Panc1 (cell line): ENCODE data around the gene TOPBP1. TPM values are rescaled to one million over a fixed set of nuclear protein-coding genes. Genes with fewer than 3 reads are reported as not detected.

ENCODE experiments used
- ATAC-seq: fragments of 200-7000 bp; cut with Tn5 transposase; 2 replicates; pipeline ENCODE4 v1.9.1; 2020; ENCODE audit warnings: mild to moderate bottlenecking, moderate library complexity
- BruUV-seq: library from RNA; stranded (reverse); fragments of 400-500 nt; replicated peaks from 2 replicates; lab custom pipeline; 2021; lab: Mats Ljungman, UMichigan
- CTCF ChIA-PET: fragments of 300-600 bp; sonication (Branson Sonifier 250); formaldehyde crosslinking; loops from one replicate; lab custom pipeline; 2022; ENCODE audit warnings: antibody characterized with exemption; lab: Charles Lee
- POLR2A ChIA-PET: fragments of 300-600 bp; sonication (Branson Sonifier 250); formaldehyde crosslinking; loops from one replicate; lab custom pipeline; 2022; ENCODE audit warnings: antibody characterized with exemption; lab: Charles Lee
- DNase-seq: peaks from one replicate; pipeline ENCODE4 v3.0.0-alpha.2; 2010; ENCODE audit warnings: low read depth, low spot score
- H3K27ac ChIP-seq: 2 replicates; pipeline ENCODE4 v1.5.1; 2011; ENCODE audit warnings: mild to moderate bottlenecking, low read length, inconsistent platforms
- H3K27me3 ChIP-seq: fragments of 200-500 bp; sonication (Bioruptor generic); 2 replicates; pipeline ENCODE4 v1.6.0; 2014; ENCODE audit warnings: low read length, inconsistent platforms; ENCODE audit not compliant: control insufficient read depth, insufficient read depth
- H3K36me3 ChIP-seq: fragments of 200-500 bp; sonication (Bioruptor generic); 2 replicates; pipeline ENCODE4 v1.5.1; 2014; ENCODE audit warnings: inconsistent platforms, mild to moderate bottlenecking, low read length, moderate library complexity; ENCODE audit not compliant: control insufficient read depth, insufficient read depth
- H3K4me1 ChIP-seq: 2 replicates; pipeline ENCODE4 v1.5.1; 2011; ENCODE audit warnings: inconsistent platforms, mild to moderate bottlenecking, low read length, moderate library complexity; ENCODE audit not compliant: control insufficient read depth, insufficient read depth
- H3K4me3 ChIP-seq, 2 experiments: 2 replicates each; pipeline ENCODE4 v1.5.1; 2011 to 2012; ENCODE audit warnings: low read depth in 2 of 2, low read length in 2 of 2, mild to moderate bottlenecking in 2 of 2, inconsistent platforms in 1 of 2, moderate library complexity in 1 of 2
- H3K9me3 ChIP-seq: fragments of 200-500 bp; sonication (Bioruptor generic); 2 replicates; pipeline ENCODE4 v1.5.1; 2014; ENCODE audit warnings: low read depth, mild to moderate bottlenecking, inconsistent platforms, low read length, moderate library complexity; ENCODE audit not compliant: control insufficient read depth, insufficient read depth
- CTCF ChIP-seq: fragments of 450-650 bp; IDR thresholded peaks from 2 replicates; pipeline ENCODE4 v1.5.1; 2017; ENCODE audit warnings: mild to moderate bottlenecking
- POLR2AphosphoS5 ChIP-seq: IDR thresholded peaks from 2 replicates; pipeline ENCODE4 v1.6.1; 2012; ENCODE audit warnings: mild to moderate bottlenecking, low read depth, low read length, moderate library complexity
- REST ChIP-seq, 2 experiments: IDR thresholded peaks; 2 replicates each; pipeline ENCODE4 v1.6.1; 2011 to 2012; ENCODE audit warnings: low read depth in 2 of 2, control low read depth in 1 of 2, low read length in 1 of 2, mild to moderate bottlenecking in 1 of 2, moderate library complexity in 1 of 2; ENCODE audit not compliant: insufficient read depth in 1 of 2
- SIN3A ChIP-seq: IDR thresholded peaks from 2 replicates; pipeline ENCODE4 v1.6.1; 2012; ENCODE audit warnings: low read depth, mild to moderate bottlenecking, low read length, moderate library complexity, borderline replicate concordance; ENCODE audit not compliant: insufficient read depth
- TCF7L2 ChIP-seq: IDR thresholded peaks from 2 replicates; pipeline ENCODE4 v1.6.1; 2011; ENCODE audit warnings: mild to moderate bottlenecking, low read depth, low read length, inconsistent platforms
- in situ Hi-C: cut with HindIII; loops from 2 replicates; pipeline ENCODE4 v1.10.0; 2016; ENCODE audit warnings: low sequenced_read_pairs, low pct_unique_long_range_greater_than_20kb
- intact Hi-C: fragments of 100-400 bp; cut with micrococcal nuclease; formaldehyde crosslinking; loops from one replicate; pipeline ENCODE4 v1.10.0; 2022; ENCODE audit not compliant: unreplicated experiment
- total RNA-seq: library from RNA; stranded (reverse); gene quantifications from one replicate; pipeline ENCODE4 v1.2.1, GENCODE V29; 2021; ENCODE audit not compliant: unreplicated experiment

Gene TOPBP1
- total RNA-seq, 1 experiment from 2014 or later, result 78.4 TPM

- Histone ChIP-seq H3K9me3 (no peaks in the 10 kb centered on the region), H3K4me1 (peaks cover 32% of the 10 kb centered on the region), H3K36me3 (peaks cover 32% of the 10 kb centered on the region), H3K27ac (peak overlapping the region; percentile 99), H3K27me3 (no peaks in the 10 kb centered on the region), H3K4me3 (peak overlapping the region; percentile 88 to 93)
- ChIA-PET CTCF (interaction anchor here (1.0 to 1.4 kb wide), 2 partner anchors 109 to 111 kb away, joined by 3 to 4 read pairs; no protein-coding TSS in a partner anchor), POLR2A (interaction anchor here (0.6 to 1.8 kb wide), 5 partner anchors 104 to 1152 kb away, joined by 3 to 5 read pairs (median 4); no protein-coding TSS in a partner anchor)
- intact Hi-C loops, result no loop called here
- in situ Hi-C loops, result no loop called here
- DNase-seq, result no peak
- ATAC-seq, result peak; percentile 47
- TF ChIP-seq SIN3A, result peak; percentile 80; the same call in 1 of the 2 replicates
- no peak for TF ChIP-seq TCF7L2
- BruUV-seq, result no TSS peak
These were observed 87.4 kb downstream of the TOPBP1 start for GRCh38 chr3:133574260-133574881.

- no peaks in the 10 kb centered on the region for H3K27me3 ChIP-seq
- no peak for TF ChIP-seq CTCF
- TF ChIP-seq TCF7L2, result no peak
- TF ChIP-seq POLR2AphosphoS5, result peak; percentile 25; the same call in 1 of the 2 replicates
- TF ChIP-seq SIN3A, result peak; percentile 86; the same call in 1 of the 2 replicates
- peak in 1 of 2 experiments; percentile 36; a peak in 1 of 4 replicates for TF ChIP-seq REST (IDR thresholded peaks at IDR 0.05; ENCODE audit: insufficient read depth in 1 of 2, low read depth in 2 of 2, low read length in 1 of 2)
- in situ Hi-C loops (no loop called here), intact Hi-C loops (no loop called here)
- peaks cover 33% of the 10 kb centered on the region for H3K4me1 ChIP-seq
- CTCF ChIA-PET, result interaction anchor here (0.7 to 1.4 kb wide), 6 partner anchors 41 to 532 kb away, joined by 3 to 6 read pairs (median 4); no protein-coding TSS in a partner anchor
- H3K4me3 ChIP-seq, result peak within 1 kb of the TSS; percentile 88 to 93
- POLR2A ChIA-PET, result interaction anchor here (0.5 to 1.8 kb wide), 4 partner anchors 10 to 316 kb away, joined by 3 to 6 read pairs (median 4); no protein-coding TSS in a partner anchor
- H3K27ac ChIP-seq, result peak within 1 kb of the TSS; percentile 99
- BruUV-seq, result no TSS peak
- peak; percentile 81 for ATAC-seq
- H3K9me3 ChIP-seq, result no peaks in the 10 kb centered on the region
- peaks cover 26% of the 10 kb centered on the region for H3K36me3 ChIP-seq
- DNase-seq, result no peak
These were observed 88.0 kb downstream of the TOPBP1 start, which contains the start of gene CDV3 for GRCh38 chr3:133573629-133574194. Gene CDV3, plus strand, starts transcription at chr3:133573686. Its CDS starts 359 bp downstream, at chr3:133574045.
